Measurements from ENCODE around the gene DOCK3.
"Not testable (repeated sequence)": the region's sequence is repeated elsewhere in the genome, so short reads cannot be mapped to it uniquely, and the experiment has no call there.

DOCK3 gene

GRCh38 chr3:51340989-51341636 lies 666.4 kb downstream of the DOCK3 start:
- DNase-seq: no peak

- DNase-seq: no peak
Measured at GRCh38 chr3:51343918-51344687, 669.4 kb downstream of the DOCK3 start.

- no peak for DNase-seq
Measured at GRCh38 chr3:51350751-51351150, 676.0 kb downstream of the DOCK3 start.

- no peak for DNase-seq
Measured at GRCh38 chr3:51353131-51353530, 678.4 kb downstream of the DOCK3 start.

GRCh38 chr3:51353691-51354090 lies 679.0 kb downstream of the DOCK3 start:
- no peak for DNase-seq

- DNase-seq: no peak
Measured at GRCh38 chr3:51354172-51354571, 679.4 kb downstream of the DOCK3 start.

- DNase-seq: no peak
Measured at GRCh38 chr3:51354731-51355615, 680.2 kb downstream of the DOCK3 start.

- no peak for DNase-seq
Measured at GRCh38 chr3:51355891-51356578, 681.3 kb downstream of the DOCK3 start.

GRCh38 chr3:51357856-51358255 lies 683.1 kb downstream of the DOCK3 start:
- DNase-seq: no peak

GRCh38 chr3:51358981-51359380 lies 684.3 kb downstream of the DOCK3 start:
- DNase-seq: no peak

- no peak for DNase-seq
Measured at GRCh38 chr3:51360806-51361205, 686.1 kb downstream of the DOCK3 start.

- DNase-seq: no peak
Measured at GRCh38 chr3:51361746-51362145, 687.0 kb downstream of the DOCK3 start.

- no peak for DNase-seq
Measured at GRCh38 chr3:51362476-51362875, 687.7 kb downstream of the DOCK3 start.

GRCh38 chr3:51368276-51368675 lies 693.5 kb downstream of the DOCK3 start:
- not testable (repeated sequence) for DNase-seq

GRCh38 chr3:51371943-51372557 lies 697.3 kb downstream of the DOCK3 start:
- DNase-seq: peak; percentile 34

GRCh38 chr3:51373658-51374421 lies 699.1 kb downstream of the DOCK3 start:
- DNase-seq: no peak

- DNase-seq: no peak
Measured at GRCh38 chr3:51374456-51374855, 699.7 kb downstream of the DOCK3 start.

- DNase-seq: no peak
Measured at GRCh38 chr3:51375136-51375535, 700.4 kb downstream of the DOCK3 start.

GRCh38 chr3:51375571-51375970 lies 700.8 kb downstream of the DOCK3 start:
- DNase-seq: no peak

GRCh38 chr3:51378065-51378464 lies 703.3 kb downstream of the DOCK3 start:
- DNase-seq: no peak

GRCh38 chr3:51378726-51379125 lies 704.0 kb downstream of the DOCK3 start:
- DNase-seq: no peak

GRCh38 chr3:51379301-51379700 lies 704.6 kb downstream of the DOCK3 start:
- DNase-seq: no peak
